ENCODE measurements around the gene AUTS2.
A peak's percentile ranks its signal among the peaks of the same experiment; 100 is the strongest.
"Not testable (repeated sequence)": the region's sequence is repeated elsewhere in the genome, so short reads cannot be mapped to it uniquely, and the experiment has no call there.

The AUTS2 gene

DNA sequence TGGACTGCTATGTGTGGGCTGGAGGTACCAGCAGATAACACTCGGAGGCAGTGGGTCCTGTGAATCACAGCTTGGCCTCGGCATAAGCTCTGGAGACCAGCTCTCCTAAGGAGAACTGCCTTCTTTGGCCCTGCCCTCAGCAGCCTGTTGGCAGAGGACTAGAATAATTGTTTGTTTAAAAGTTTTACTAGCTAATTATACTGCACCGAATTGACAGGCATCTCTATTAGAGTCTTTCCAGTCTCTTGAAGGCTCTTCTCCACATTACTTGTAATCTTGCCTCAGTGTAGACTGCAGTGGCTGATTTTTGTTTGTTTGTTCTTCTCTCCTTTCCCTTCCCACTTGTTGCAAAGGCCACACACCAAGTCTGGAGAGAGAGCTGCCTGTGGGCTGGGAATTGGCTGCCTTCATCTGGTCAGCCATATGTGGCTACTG, 183.2 kb downstream of the AUTS2 start:
- no peak overlapping the region for H2AFZ ChIP-seq (ENCODE audit: low read length)
- H3K9me3 ChIP-seq (ENCODE audit: low read length) = no peaks in the 10 kb centered on the region; the same call in 1 of the 2 replicates
- peak overlapping the region; percentile 26 for H3K27ac ChIP-seq (ENCODE audit: low read depth, low read length, poor library complexity, severe bottlenecking)
- no peaks in the 10 kb centered on the region for H3K27me3 ChIP-seq (ENCODE audit: insufficient read depth, low read length)
- no peak overlapping the region for H3K4me3 ChIP-seq (ENCODE audit: low read depth, low read length, poor library complexity, severe bottlenecking)
- H3K4me1 ChIP-seq (ENCODE audit: insufficient read depth, low read length, severe bottlenecking) = peaks cover 57% of the 10 kb centered on the region
- no peaks in the 10 kb centered on the region for H4K20me1 ChIP-seq (ENCODE audit: insufficient read depth, low read length)
- peaks cover 6% of the 10 kb centered on the region; the same call in 1 of the 2 replicates for H3K36me3 ChIP-seq (ENCODE audit: insufficient read depth, low read length)
- H3K4me2 ChIP-seq (ENCODE audit: low read length) = peak overlapping the region; percentile 4; the same call in 1 of the 2 replicates
- no peak for TF ChIP-seq EZH2 (IDR thresholded peaks at IDR 0.05; ENCODE audit: borderline replicate concordance, low read length)
- TF ChIP-seq, protein P1, sequence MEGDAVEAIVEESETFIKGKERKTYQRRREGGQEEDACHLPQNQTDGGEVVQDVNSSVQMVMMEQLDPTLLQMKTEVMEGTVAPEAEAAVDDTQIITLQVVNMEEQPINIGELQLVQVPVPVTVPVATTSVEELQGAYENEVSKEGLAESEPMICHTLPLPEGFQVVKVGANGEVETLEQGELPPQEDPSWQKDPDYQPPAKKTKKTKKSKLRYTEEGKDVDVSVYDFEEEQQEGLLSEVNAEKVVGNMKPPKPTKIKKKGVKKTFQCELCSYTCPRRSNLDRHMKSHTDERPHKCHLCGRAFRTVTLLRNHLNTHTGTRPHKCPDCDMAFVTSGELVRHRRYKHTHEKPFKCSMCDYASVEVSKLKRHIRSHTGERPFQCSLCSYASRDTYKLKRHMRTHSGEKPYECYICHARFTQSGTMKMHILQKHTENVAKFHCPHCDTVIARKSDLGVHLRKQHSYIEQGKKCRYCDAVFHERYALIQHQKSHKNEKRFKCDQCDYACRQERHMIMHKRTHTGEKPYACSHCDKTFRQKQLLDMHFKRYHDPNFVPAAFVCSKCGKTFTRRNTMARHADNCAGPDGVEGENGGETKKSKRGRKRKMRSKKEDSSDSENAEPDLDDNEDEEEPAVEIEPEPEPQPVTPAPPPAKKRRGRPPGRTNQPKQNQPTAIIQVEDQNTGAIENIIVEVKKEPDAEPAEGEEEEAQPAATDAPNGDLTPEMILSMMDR (IDR thresholded peaks at IDR 0.05; ENCODE audit: low read length) = no peak
- H3F3A ChIP-seq (ENCODE audit: insufficient read depth, low read length) = no peaks in the 10 kb centered on the region
- H3K79me2 ChIP-seq (ENCODE audit: insufficient read depth, low read length) = peaks cover 88% of the 10 kb centered on the region
- no peak overlapping the region; the same call in 1 of the 2 replicates for H3K9ac ChIP-seq (ENCODE audit: low read length)
- no peaks in the 10 kb centered on the region for H3K9me2 ChIP-seq (ENCODE audit: low read depth, low read length)

DNA sequence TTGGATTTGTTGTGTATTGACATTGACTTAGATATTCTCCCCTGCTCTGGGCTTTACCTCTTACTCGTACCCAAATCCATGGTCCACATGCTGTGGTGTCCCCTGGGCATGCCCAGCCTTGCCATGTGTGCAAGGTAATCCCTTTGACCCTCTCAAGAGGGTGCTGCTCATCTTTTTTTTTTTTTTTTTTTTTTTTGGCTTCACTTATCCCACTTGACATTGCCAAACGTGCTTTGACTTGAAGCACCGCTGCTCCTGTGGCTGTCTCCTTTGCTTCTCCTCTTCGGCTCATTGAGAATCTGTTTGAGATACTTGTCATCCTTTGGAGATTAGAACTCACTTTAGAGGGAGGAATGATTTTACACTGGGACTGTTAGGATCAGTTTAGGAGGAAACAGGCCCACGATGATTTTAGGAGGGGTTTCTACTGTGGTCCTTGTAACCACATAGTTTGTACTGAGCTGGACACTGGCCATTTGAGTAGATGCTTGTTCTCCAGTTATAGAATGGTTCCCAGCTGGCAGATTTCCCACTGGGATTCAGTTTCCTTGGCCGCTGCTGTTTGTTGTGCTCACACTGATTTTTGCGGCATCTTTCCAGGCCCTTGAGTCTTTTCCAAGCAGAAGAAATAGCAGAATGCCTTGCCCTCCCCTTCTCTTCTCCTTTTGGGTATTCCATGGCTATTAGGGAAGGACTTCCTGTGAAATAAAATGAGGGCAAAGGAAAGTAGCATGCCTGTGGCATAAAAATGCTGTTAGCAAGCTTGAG, 184.8 kb downstream of the AUTS2 start:
- Histone ChIP-seq H3K4me2 (ENCODE audit: low read length) (no peak overlapping the region), H3F3A (ENCODE audit: insufficient read depth, low read length) (no peaks in the 10 kb centered on the region), H3K4me3 (ENCODE audit: low read depth, low read length, poor library complexity, severe bottlenecking) (no peak overlapping the region), H3K79me2 (ENCODE audit: insufficient read depth, low read length) (peaks cover 86% of the 10 kb centered on the region), H4K20me1 (ENCODE audit: insufficient read depth, low read length) (no peaks in the 10 kb centered on the region), H3K27ac (ENCODE audit: low read depth, low read length, poor library complexity, severe bottlenecking) (no peak overlapping the region), H3K9ac (ENCODE audit: low read length) (no peak overlapping the region), H3K9me2 (ENCODE audit: low read depth, low read length) (no peaks in the 10 kb centered on the region), H2AFZ (ENCODE audit: low read length) (no peak overlapping the region), H3K36me3 (ENCODE audit: insufficient read depth, low read length) (peaks cover 6% of the 10 kb centered on the region; the same call in 1 of the 2 replicates), H3K4me1 (ENCODE audit: insufficient read depth, low read length, severe bottlenecking) (peaks cover 57% of the 10 kb centered on the region), H3K27me3 (ENCODE audit: insufficient read depth, low read length) (no peaks in the 10 kb centered on the region), H3K9me3 (ENCODE audit: low read length) (no peaks in the 10 kb centered on the region; the same call in 1 of the 2 replicates)
- no peak for TF ChIP-seq EZH2 (IDR thresholded peaks at IDR 0.05; ENCODE audit: borderline replicate concordance, low read length)
- TF ChIP-seq, protein P1 (IDR thresholded peaks at IDR 0.05; ENCODE audit: low read length) = peak; percentile 25; the same call in 1 of the 2 replicates

DNA sequence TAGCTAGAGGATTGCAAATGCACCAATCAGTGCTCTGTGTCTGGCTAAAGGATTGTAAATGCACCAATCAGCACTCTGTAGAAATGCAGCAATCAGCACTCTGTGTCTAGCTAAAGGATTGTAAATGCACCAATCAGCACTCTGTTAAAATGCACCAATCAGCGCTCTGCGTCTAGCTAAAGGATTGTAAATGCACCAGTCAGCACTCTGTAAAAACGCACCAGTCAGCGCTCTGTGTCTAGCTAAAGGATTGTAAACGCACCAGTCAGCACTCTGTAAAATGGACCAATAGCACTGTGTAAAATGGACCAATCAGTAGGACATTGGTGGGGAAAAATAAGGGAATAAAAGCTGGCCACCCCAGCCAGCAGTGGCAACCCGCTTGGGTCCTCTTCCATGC, 187.9 kb downstream of the AUTS2 start:
- not testable (repeated sequence) for H3K4me3 ChIP-seq (ENCODE audit: low read depth, low read length, poor library complexity, severe bottlenecking); H3K9me3 ChIP-seq (ENCODE audit: low read length); H2AFZ ChIP-seq (ENCODE audit: low read length); H3K9me2 ChIP-seq (ENCODE audit: low read depth, low read length); H3K4me2 ChIP-seq (ENCODE audit: low read length); H3K27ac ChIP-seq (ENCODE audit: low read depth, low read length, poor library complexity, severe bottlenecking); H4K20me1 ChIP-seq (ENCODE audit: insufficient read depth, low read length); H3F3A ChIP-seq (ENCODE audit: insufficient read depth, low read length); H3K36me3 ChIP-seq (ENCODE audit: insufficient read depth, low read length); H3K27me3 ChIP-seq (ENCODE audit: insufficient read depth, low read length); H3K9ac ChIP-seq (ENCODE audit: low read length)
- H3K4me1 ChIP-seq (ENCODE audit: insufficient read depth, low read length, severe bottlenecking) = peaks cover 62% of the 10 kb centered on the region
- peaks cover 90% of the 10 kb centered on the region for H3K79me2 ChIP-seq (ENCODE audit: insufficient read depth, low read length)

All from OCI-LY1 (cell line).